ENCODE measurements around the gene SDK1.

Gene SDK1

GRCh38 chr7:4115442-4115841 is 814.4 kb downstream of the SDK1 start:
- DNase-seq, result no peak

DNA sequence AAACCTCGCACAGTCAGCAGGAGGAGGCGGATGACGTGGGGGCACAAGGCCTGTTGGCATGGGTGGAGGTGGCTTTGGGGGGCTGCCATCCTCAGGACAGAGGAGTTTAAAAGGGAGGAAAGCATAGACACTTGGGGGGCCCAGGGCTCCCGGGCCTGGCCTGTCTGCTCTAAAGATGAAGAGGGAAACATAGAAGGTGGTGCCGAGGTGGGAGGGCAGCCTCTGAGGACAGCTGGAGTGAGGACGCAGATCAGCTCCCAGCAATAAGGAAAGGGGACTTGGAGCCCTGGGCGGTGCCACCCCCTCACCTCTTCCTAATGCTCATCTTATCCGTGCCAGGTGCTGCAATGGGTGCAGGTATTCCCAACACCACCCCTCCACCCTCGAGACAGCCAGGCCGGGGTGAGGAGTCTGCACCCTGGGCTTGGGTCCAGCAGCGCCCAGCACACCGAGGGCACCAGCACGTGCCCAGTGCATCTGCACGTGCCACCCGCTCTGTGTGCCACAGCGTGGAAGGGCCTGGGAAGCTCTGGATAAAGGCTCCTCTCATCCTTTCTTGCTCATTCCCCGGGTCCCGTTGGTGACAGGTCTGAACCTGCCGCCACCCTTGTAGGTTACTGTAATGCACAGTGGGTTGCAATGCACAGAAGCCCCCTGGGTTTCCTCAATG is 815.0 kb downstream of the SDK1 start:
- DNase-seq, result no peak

DNA sequence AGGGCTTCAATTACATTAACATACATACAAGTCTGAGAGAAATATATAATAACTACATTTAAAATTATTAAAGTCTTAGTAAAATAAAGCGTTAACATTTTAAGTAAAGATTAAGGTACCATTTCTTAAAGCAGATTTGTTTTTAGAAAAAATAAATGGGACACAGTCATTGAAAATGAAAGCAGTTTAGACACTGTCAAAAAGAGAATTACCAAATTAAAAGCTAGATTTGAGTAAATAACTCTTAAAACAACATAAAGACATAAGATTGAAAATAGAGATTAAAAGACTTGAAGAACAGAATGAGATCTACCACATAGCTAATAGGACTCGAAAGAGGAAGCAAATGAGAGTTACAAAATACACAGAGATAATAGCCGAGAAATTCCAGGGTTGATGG is 818.8 kb downstream of the SDK1 start:
- DNase-seq, result no peak

- no peak for DNase-seq
These were observed 822.3 kb downstream of the SDK1 start for GRCh38 chr7:4123346-4123745.

GRCh38 chr7:4123823-4124222 is 822.8 kb downstream of the SDK1 start:
- no peak for DNase-seq

GRCh38 chr7:4124556-4125477 is 823.8 kb downstream of the SDK1 start:
- no peak for DNase-seq

DNA sequence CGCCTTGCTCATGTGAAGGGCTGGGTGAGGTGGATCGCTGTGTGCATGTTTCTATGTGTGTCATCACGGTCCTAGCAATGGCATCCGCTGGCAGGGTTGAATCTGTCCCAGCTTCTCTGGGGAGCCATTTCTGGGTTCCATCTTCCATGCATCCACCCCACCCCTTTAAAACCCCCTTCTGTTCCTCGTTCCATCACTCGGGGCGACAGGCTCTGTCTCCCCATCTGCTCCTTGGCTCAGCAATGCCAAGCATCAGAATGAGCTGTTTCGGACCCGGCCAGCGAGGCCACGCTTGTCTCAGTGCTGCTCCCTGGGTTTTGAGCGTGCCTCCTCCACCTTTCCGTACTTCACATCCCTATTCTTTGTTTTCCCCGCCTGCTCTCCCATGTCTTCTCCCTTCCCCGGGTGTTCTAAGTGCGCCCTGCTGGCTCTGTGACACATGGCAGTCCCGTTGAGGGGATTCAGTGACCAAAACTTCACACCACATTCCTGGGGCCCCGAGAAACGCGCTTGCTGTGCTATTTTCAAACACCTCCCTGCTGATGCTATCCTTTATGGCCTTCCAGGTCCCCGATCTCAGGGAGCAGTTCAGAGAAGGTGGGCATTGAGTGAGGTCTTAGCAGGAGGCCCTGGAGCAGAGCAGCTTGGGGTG is 827.0 kb downstream of the SDK1 start:
- DNase-seq, result no peak

DNA sequence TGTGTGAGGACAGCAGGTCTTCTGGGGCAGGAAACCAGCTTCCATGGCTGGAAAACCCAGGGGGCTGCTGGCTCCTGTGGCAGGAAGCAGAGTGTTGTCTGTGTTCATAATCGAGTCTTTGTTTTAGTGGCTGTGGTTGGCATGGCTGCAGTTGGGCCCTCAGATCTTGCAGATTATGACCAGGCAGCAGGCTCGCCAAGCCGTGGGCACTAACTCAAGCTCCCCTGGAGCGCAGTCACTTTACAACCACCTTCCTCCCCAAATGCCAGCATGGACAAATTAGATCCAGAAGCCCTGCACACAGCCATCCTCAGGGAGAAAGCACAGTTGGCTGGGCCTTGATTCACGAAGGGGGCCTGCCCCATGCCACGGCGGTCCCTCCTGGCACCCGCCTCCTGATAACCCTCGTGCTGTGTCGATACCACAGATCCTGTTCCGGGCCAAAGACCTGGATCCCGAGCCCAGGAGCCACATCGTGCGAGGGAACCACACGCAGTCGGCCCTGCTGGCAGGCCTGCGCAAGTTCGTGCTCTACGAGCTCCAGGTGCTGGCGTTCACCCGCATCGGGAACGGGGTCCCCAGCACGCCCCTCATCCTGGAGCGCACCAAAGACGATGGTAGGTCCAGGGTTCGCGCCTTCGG is 828.5 kb downstream of the SDK1 start:
- DNase-seq, result no peak

DNA sequence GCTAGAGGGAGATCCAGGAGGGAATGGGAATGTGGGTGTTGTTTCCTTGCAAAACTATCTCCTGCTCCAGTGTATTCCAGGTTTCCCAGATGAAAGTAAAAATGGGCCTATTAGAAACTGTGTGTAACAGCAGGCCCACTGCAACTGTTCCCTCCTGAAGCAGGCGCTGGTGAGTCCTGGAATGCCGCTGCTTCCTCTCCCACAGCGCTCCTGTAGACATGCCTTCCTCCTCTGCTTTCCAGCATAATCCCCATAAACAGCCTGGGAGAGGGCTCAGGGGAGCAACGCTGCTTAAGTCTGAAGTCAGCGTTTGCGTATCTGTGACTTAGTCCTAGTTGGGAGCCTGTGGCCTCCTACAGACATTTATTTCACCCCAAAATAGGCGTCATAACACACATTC is 830.0 kb downstream of the SDK1 start:
- DNase-seq, result no peak

GRCh38 chr7:4132221-4132620 is 831.2 kb downstream of the SDK1 start:
- no peak for DNase-seq

DNA sequence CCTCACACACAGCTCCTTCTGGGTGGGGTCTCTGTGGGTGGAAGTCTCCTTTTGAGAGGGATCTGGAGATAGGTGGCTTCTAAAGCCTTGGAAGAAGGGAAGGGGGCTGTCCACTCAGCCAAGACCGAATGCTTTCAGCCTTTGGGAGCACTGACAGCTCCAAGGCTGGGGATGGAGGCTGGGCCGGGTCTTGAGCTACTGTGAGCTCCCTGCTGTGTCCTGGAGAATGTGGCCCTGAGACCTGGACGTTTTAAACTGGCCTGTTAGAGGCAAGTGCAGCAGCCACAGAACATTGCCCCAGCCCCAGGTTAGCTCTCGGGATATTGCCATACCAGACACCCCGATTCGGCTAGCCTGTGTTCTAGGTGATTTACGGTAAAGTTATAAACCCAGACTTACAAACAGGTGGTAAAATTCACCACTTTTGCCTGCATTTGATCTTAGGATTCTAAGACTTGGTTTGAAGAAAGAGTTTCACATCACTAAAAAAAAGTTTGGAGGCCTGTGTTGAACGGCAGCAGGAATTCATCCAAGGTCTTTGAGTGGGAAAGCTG is 832.5 kb downstream of the SDK1 start:
- DNase-seq, result no peak

DNA sequence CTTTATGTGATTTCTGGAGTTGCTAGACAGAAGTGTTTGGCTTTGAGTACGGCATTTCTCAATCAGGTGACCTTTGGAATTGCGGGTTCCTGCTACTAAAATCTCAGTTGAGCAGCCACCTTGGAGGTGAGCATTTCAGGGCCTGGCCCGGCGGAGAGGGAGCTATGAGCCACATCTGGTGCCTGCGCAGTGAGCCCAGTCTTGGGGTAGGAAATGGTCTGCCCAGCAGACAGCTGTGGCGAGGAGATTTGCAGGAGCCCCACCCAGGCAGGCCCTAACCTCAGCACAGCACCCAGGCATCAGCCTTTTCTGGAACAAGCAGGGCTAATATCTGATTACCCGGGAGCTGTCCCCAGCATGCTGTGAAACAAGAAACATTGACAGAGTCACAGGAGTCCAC is 833.2 kb downstream of the SDK1 start:
- DNase-seq, result no peak

GRCh38 chr7:4134631-4135030 is 833.6 kb downstream of the SDK1 start:
- no peak for DNase-seq

DNA sequence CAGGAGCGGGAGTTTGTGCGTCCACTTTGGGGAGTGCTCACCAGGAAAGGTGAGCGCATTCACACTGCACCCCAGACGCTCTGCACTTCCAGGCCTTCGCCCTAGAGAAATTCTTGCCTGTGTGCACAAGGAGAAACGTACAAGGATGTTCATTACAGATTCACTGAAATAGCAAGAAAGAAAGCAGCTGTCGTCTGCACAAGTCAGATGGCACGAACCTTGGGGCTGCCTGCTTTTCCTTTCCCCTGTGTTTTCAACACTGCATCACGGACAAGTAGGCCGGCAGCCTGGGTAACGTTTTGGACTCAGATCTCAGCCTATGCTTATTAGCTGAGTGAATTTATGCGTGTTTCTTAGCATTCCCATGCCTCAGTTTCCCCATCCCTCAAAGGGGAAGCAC is 834.2 kb downstream of the SDK1 start:
- DNase-seq, result no peak

GRCh38 chr7:4136036-4136435 is 835.0 kb downstream of the SDK1 start:
- DNase-seq, result no peak

- no peak for DNase-seq
These were observed 835.6 kb downstream of the SDK1 start for GRCh38 chr7:4136501-4137110.

DNA sequence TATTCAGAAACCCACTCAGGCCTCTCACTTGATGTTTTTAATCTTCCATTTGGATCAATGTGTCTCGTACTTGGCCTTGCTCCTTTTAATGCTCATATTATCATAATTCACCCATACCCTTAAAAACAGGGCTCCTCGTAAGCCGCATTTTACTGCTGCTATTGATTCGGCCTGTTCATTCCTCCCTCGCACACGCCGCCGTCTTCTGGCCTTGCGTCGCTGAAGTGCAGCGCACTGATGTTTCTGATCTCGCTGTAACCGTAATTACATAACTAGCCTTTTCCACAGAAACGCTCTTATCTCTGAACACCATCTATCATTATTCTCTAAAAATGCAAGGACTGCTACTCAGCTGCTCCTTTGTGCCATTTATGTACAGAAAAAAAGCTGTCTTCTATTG is 836.5 kb downstream of the SDK1 start:
- no peak for DNase-seq

DNA sequence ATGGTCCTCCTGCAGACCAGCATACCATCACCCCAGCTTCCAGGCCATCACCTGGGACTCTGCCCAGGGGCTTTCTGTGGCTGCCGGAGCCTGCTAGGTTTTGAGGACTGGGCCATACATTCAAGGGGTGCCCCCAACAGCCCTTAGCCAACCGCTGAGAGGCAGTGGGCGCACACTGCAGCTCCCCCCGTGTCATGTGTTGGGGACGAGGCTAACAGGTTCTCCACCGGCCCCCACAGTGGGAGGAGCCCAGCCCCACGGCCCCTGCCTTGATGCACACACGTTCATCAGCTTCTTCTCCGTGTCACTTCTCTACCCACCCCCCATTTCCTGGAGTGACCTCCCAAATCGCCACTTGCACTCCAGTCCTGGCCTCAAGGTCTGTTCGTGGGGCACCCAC is 837.8 kb downstream of the SDK1 start:
- DNase-seq, result no peak

DNA sequence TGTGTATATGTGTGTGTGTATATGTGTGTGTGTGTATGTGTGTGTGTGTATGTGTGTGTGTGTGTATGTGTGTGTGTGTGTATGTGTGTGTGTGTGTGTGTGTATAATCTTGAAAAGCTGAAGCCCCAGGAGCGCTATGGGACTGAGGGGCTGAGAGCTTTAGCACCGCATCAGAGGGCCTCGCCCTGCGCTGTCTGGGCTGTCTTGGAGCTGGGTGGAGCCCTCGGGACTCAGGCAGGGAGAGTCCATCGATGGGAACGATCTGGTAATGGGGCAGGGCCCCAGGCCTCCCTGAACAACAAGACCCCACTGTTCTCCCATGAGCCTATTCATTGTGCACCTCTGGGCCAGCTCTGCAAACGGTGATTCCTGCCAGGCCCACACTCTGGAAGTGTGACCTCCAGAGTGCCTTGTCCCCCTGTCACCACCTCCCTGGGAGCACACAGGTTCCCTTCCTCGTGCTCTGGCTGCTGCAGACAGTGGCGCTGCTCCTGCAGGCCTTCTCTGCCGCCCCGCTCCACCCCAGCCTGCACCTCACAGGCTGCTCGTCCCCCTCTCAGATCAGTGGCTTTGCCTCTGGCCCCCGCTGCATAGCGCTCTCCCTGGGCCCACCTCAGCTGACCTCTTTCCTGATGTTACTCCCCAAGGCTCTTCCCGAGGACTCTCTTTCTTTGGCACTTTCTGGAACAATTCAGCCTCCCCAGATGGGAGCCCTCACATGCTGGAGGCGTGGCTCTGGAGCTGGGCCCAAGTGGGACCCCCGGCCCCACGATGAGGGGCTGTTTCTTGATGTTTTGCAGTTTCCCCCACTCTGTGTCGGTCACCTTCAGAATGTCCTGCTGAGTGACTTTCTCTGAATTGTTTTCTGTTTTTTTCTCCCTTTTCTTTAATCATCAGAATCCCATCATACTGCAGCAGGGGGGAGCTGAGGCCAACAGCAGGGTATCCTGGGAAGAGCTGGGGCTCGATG is 838.9 kb downstream of the SDK1 start:
- DNase-seq, result no peak

DNA sequence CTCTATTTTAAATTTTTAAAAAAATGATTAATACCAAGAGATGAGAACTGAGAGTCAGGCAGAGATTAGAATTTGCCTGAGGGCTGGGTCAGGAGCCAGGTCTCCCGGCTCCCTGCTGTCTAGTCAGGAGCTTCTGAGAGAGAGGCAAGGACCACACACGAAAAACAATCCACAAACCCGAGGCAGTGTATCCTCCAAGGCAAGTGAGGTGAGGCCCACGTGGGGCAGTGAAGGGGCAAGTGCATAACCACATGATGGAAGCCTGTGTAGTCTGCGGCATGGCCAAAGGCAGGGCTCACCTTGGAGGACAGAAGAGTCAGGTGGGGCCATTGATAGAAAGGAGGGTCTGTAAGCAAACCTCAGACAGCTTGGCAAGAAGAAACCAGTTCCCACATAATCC is 839.9 kb downstream of the SDK1 start:
- DNase-seq, result no peak

- no peak for DNase-seq
These were observed 842.0 kb downstream of the SDK1 start for GRCh38 chr7:4143006-4143405.
